Stromal cell of bone marrow (primary cell): Measurements from ENCODE around the gene CABLES1.
"Not testable (repeated sequence)": the region's sequence is repeated elsewhere in the genome, so short reads cannot be mapped to it uniquely, and the experiment has no call there.

ENCODE experiments used
- DNase-seq: peaks from one replicate; pipeline ENCODE4 v3.0.0-alpha.2; 2012; ENCODE audit warnings: low read depth

CABLES1 gene

DNA sequence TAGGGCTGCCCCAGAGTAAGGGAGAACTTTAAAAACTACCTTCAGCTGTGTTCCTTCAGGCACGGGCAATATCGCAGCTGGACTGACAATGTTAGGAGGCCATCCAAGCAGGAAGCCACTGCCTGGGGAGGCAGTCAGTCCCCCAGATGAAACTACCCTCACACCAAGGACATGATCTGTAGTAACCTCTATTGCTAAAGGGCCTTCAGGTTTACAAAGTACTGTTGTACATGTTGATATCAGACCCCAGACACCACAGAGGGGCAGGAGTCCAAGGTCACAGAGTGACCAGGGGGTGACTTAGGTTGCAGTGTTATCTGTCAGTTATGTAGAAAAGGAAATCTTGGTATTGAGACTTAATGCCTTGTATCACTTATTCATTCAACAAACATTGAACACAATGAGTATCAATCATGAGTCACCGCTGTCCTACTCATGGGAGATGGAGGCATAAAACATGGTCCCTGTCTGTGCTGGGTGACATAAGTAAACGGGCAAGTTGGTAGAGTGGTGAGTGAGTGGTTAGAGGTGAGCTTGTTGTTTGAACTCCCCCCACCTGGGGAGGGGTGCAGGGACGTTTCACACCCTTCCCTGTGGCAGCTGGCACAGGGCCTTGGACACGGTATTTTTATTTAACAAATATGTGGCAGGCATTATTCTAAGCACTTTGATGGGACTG lies 7.1 kb downstream of the CABLES1 start:
- DNase-seq = no peak

DNA sequence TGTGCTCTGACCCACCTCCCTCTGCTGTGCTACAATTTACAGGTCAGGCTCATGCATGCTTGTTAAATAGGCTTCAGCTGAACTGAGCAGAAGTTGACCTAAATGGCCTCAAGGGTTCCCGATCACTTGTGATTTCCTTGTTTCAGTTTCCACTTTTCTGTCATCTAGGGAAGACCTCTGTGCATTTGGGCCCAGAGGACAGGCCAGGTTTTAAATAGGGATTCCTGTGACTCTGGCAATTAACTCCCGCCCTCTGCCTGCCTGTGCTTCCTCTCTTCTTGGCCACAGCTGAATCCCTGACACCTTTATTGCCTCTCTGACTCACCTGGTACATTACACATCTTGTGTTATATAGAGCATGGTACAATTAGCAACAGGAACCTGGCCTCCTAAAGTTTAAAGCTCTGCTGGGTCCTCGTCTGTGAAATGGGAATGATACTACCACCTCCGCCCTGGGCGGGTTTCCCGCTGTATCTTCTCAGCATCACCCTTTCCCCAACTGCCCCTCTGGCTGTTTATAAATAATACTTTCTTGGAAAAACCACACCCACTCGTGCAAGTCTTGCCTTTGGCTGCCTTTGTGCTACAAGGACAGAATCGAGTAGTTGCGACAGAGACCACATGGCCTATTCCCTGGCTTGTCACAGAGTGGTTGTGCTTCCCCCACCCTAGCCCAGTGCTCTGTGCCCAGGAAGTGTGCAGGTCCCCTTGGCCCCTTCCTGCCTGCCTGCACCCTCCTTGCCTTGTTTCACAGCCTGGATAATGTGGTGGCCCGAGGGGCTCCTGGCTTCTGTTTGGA lies 7.9 kb downstream of the CABLES1 start:
- no peak for DNase-seq

DNA sequence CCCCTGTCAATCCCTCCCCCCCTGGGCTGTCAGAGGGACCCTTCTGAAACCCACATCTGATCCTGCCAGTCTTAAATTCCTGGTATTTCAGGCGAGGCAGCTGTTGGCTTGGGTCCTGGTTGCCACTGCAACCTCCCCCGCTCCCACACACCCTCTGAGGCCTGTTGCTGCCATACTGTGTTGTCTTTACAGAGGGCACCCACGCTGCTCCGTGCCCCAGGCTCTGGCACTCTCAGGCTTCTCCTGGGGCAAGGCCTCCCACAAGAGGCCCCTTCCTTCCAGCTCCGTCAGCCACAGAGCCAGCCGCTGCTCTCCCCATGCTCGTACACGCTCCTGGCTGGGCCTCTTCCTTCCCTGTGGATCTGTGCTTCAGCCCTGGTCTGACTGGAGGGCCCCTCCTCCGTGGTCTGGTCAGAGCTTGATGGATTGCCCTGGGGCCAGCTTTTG lies 8.6 kb downstream of the CABLES1 start:
- no peak for DNase-seq

DNA sequence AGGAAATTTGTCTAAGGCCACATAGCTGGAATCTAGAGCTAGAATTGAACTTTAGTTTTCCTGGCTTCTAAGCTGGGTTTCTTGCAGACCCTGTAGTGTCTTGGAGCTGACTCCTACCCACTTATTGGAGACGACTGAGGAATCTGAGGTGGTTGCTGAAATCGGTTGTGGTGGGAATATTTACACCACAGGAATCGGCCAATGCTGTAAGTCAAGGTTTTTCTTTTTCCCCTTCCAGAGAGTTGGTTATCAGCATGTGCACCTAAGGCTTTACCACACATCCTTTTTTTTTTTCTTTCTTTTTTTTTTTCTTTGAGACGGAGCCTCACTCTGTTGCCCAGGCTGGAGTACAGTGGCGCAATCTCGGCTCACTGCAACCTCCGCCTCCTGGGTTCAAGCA lies 9.4 kb downstream of the CABLES1 start:
- no peak for DNase-seq

DNA sequence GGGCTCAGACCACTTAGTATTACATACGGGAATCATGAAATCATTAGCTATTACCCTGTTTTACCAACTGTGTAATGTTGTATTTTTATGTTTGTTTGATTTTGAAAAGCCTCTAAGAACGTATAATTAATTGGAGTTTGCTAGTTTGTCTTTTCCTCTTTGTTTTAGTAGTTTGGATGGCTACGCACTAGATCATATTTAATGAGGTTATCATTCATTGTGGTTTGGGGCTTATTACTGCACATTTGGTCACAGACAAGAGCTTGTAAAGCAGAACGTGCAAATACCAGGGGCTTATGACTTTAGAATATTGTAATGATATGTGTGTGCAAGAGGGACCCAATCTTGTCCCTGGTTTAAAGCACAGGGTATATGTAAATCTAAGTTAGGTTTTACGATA lies 10.3 kb downstream of the CABLES1 start:
- DNase-seq = no peak

DNA sequence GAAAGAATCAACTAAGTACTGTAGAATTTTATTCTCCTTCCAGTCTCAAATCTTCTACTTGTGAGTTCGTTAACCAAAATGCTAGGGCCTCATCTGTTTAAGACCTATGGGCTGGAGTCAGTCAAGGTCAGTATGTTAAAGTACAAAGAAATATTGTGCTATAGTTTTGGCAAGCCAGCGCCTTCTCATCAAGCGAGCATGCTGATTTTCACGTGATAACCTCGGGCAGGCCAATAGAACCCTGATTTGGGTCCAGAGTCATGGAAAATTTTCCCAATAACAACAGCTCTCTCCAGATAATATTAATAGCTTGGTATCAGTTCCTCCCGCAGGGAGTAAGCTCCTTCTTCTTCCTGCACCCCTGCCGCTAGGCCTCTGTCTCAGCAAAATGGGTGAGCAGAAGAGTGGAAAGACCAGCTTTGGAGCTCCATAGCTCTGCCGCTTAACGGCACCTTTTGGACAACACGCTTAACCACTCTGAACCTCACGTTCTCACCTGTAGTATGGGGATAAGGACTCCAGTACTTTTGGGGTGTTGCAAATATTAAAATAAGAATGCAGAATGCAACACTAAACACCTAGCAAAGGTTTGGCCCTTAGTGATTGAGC lies 11.7 kb downstream of the CABLES1 start:
- DNase-seq = no peak

DNA sequence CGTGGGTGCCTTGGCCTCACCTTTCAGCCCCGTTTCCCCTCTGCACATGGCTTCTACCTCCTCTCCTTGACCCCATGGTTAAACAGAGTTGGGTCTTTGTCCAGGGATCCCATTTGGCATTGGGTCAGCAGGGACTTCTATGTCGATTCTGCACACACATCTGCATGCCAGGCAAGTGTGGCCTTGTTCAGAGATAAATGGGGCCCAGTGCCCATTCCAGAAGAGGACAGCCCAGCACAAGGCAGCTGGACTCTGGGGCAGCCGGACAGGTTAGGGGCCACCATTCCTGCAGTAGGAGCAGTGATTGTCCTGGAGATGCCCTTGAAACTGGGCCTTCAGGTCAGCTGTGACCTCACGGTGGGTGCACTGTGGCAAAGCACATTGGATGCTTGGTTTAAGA lies 13.1 kb downstream of the CABLES1 start:
- no peak for DNase-seq

DNA sequence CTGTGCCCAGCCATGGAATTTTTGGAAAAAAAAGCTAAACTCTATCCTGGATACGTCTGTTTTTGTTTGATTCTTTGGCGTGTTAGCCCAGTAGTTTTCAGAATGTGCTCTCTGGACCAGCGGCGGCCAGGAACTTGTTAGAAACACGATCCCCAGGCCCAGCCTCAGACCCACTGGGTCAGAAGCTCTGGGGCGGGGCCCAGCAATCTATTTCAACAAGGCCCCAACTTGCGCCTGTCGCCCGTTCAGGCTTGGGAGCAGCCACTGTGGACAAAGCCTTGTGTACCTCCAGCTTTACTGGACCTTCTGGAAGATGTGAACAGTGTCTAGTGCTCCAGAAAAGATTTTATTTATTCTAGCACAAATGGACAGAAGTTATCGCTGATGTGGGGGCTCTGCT lies 14.3 kb downstream of the CABLES1 start:
- no peak for DNase-seq

DNA sequence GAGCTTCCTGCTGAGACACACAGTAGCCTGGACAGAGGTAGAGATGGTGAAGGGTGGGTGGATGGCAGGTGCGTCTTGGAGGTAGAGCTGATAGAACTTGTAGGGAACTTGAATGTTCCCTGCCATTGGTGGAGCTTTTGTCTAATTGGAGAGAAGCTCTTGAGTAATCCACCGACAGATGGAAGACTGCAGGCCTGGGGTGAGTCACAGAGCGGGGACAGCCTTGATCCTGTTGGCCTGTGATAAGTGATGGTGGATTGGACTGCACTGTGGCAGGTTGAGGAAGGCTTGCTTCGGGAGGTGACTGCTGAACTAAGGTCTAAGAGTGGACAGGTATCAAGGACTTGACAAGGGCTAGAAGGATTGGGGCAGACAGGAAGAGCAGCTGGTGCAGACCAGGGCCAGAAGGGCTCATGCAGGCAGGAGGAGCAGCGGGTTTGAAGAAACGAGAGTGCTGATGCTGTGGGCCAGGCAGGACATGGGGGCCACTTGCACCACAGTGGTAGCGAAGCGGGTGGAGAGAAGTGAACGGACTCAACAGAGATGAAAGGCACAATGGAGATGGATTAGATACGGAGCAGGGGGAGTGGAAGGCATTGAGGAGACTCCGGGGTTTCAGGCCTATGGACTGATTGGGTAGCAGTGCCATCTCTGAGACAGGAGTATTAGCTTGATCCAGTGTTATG lies 16.3 kb downstream of the CABLES1 start:
- no peak for DNase-seq

DNA sequence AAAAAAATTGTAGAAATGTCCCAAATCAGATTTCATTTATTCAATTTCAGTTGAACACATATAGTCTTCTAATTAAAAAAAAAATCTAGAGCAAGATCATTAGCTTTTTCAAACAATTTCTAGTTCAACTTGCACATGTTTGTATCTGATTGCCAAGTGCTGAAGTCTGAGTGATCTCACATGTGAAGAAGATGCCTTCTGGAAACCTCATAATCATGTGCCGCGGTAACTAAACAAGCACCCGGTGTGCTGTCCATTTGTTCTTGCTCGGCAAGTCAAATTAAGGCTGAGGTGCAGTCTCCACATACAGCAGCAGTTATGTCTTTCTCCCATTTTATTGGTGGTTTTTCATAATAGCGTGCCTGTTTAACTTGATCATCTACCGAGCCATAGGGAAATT lies 18.7 kb downstream of the CABLES1 start:
- DNase-seq = no peak

DNA sequence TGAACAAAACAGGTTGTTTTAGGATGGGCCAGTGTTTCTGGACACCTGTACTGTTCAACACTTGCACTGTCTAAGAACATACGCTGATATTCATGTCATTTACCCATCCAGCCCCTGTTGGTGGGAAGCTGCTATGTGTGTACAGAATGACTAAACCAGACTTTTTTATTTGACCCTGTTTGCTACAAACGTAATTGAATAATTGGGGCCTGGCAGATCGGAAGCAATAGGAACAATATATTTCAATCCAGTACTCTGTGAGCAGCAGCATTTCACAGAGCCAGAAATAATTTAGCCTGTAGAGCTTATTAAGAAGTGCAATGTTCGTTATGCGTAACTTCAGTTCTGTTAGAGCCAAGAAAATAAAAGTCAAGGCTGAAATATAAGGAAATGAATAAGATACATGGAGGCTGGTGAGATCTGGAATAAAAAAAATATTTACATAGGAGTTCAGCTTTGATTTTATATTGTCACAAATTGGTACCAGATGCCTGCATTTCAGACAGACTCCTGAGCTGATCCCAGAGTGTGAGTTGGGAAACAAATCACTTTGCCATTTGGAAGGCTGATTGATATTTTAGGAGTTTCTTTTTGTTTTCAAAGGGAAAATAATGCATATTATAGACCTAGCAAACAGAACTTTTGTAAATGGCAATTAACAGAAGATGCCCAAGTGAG lies 19.7 kb downstream of the CABLES1 start:
- no peak for DNase-seq

DNA sequence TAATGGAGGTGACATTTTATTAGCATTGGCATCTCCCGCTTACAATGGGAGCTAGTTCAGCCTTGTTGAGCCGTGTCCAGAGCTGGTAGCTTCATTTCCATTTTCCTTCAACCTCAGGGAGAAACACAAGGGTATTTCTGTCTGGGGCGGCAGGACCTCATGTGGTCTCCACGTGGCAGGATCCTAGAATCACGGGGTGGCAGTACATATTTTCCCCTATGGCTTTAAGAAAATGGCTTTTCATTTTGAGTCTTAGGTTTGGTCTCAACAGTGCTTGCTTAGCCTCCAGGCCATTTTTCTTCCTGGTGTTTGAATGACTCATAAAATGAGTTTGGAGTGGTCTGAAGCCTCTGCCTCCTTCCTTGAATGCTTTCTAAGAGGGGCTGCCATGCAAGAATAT lies 20.3 kb downstream of the CABLES1 start:
- DNase-seq = no peak

DNA sequence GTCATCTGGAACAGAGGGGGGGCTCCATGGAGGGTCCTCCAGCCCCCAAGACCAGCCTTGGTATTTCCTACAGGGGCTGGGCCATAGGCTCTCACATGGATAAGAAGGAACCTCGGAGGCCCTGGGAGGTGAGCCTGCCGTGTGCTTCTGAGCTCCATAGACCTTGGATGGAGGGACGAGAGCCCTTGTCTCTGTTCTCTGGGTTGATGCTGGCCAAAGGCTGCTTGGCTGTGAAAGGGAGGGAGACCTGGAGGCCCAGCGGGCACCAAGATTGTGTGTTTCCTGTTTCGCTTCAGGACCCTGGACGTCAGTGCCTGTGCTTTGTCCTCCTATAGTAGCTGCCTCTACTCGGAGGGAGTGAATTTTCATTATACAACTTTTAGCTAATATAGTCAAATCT lies 20.8 kb downstream of the CABLES1 start:
- DNase-seq = no peak

DNA sequence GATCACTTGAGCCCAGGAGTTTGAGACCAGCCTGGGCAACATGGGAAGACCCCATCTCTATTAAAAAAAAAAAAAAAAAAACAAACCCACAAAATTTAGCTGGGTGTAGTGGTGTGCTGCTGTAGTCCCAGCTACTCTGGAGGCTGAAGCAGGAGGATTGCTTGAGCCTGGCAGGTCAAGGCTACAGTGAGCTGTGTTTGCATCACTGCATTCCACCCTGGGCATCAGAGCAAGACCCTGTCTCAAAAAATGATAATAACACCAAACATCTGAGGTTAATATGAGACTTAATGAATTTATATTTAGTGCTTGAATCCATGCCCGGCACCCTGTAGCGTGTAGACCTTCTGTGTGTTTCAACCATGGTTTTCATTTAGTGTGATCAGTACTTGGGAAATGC lies 22.8 kb downstream of the CABLES1 start:
- no peak for DNase-seq

DNA sequence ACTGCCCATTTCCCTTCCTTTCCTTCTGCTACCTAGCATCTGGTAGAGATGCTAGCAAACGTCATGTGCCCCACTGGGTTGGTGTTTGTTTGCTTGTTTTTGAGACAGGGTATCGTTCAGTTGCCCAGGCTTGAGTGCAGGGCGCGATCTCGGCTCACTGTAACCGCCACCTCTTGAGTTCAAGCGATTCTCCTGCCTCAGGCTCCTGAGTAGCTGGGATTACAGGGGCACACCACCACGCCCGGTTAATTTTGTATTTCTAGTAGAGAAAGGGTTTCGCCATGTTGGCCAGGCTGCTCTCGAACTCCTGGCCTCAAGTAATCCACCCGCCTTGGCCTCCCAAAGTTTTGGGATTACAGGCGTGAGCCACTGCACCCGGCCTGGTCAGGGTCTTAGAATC lies 23.6 kb downstream of the CABLES1 start:
- DNase-seq = not testable (repeated sequence)

DNA sequence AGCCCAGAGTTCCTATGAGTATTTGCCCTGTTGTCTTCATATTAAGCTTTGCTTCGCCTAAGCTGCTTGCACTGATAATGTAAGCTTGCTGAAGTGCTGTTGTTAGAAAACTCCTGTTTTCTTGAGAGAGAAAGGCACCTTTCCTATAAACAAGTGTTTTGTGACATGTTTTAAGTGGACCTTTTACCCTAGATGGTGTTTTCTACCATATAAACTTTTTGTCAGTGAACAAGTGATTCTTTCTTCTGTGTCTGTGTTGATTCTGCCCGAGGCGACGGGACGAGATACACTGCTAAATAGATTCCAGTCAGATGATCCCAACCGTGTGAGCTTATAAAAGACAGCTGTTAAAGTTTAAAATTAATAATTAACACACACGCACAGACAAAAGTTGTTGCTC lies 24.1 kb downstream of the CABLES1 start:
- DNase-seq = no peak

DNA sequence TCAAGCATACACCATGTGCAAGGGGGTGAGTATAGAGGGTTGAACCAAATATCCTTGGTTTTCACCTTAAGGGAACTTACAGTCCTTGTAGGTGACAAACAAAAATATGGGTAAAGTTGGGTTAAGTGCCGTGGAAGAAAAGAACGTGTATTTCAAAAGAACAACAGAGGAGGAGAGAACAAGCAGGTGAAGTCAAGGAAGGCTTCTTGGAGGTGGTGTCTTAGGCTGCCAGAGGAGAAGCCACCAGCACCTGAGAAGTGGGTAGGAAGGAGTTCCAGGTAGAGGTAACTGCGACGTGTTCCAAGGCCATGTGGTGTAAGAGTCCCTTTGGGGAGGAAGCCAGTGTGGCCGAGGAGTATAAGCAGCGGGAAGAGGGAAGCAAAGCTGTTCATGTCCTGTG lies 27.2 kb downstream of the CABLES1 start:
- no peak for DNase-seq

DNA sequence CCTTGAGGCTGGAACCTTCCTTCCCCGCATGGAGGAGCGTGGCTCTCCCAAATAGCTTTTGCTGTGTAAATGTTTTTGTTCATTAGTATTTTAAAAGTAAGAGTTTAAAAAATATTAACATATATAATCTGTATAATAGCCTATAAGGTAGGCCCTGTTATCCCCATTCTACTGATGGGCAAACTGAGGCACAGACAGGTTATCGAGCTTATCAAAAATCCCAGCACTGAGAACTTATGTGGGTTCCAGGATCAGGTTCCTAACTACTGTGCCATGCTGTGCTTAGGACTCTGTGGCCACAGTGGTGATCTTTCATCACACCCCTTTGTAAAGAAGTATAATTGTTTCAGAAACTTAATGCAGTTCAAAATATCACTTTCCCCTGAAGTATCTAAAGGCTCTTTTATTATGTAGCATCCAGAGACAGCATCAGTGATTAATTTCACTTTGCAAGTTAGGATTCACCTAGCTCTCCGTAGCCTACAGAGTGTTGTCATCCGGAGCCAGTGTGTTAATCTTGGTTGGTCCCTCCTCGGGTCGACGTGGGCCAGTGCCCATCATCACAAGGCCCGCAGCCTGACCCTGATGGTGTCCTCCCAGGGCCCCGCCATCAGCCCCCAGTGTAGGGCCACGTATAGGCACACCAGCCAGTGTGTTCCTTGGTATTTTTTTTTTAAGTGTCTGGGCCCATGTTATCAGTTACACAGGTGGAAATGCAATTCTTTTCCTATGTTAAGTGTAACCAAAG lies 28.7 kb downstream of the CABLES1 start:
- no peak for DNase-seq

DNA sequence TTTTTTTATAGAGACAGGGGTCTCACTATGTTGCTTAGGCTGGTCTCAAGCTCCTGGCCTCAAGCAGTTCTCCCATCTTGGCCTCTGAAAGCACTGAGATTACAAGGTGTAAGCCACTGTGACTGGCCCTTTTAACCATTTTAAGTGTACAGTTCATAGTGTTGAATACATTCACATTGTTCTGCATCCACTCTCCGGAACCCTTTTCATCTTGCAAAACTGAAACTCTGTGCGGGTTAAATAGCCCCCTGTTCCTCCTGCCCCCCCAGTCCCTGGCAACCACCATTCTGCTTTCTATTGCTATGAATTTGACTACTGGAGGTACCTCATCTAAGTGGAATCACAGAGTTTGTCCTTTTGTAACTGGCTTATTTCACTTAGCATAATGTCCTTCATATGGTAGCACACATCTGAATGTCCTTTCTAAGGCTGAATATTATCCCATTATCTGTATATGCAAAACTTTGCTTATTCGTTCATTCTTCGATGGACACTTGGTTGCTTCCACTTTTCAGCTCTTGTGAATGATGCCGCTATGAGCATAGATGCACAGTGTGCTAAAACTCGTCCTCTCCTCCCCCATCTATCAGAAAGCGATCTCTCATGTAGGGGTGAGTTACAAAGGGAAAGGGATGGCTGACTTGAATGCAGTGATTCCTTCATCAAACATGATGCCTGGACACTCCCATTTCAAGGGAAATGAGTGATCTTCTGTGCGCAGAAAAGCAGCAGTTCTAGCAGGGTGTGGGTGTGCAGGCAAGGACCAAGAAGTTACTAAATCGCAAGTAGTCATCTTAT lies 30.2 kb downstream of the CABLES1 start:
- no peak for DNase-seq

DNA sequence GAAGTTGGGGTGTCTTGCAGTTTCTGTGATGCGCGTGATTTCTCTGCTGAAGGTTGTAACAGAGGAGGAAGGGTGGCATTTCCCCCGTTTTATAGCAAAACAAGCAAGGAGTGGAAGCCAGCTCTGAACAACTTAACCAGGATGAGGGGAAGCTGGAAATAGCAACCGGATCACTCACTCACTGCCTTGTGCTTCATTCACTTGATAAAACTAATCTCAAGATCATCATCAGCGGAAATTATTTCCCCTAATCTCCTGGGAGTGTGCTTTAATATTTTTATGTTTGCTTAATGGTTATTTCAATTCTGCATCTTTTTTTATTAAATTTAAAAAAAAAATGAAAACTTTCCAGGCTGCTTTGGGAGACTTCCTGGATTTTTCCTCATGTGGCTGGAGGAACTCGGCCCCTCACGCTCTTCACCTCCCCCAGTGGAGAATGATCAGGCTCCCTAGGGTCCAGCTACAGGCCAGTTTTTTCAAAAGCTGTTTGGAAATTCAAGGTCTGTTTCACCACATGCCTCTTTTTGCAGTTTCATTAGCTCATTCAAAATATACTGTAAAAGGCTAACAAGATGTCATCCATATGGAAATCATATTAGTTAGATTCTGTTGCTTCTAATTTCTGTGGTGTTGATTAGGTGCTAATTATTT lies 31.7 kb downstream of the CABLES1 start:
- DNase-seq = no peak
